Retina (tissue), 1 donor: Measurements from ENCODE around the gene CRISPLD2.
A peak's percentile ranks its signal among the peaks of the same experiment; 100 is the strongest.
"Not testable (repeated sequence)": the region's sequence is repeated elsewhere in the genome, so short reads cannot be mapped to it uniquely, and the experiment has no call there.

ENCODE experiments used
- DNase-seq: peaks from one replicate; pipeline ENCODE4 v3.0.0-alpha.2; 2016

Gene CRISPLD2

DNA sequence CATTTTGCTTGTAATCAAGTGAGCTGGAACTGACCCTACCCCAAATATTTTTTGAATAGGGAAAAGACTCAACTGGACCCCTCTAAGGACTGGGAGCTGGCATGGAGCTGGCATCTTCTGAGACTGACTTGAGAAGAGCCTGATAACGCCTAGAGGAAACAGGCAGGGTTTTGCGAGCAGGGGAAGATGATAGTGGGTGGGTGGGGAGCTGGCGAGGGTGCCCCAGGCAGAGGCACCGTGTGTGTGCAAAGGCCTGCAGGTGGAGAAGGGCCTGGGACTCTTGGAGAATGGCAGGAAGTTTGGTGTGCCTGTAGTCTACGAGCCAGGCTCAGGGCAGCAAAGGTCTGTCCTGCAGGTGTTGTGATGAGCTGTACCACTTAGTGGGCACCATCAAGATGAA, 4.1 kb downstream of the CRISPLD2 start:
- DNase-seq: no peak

DNA sequence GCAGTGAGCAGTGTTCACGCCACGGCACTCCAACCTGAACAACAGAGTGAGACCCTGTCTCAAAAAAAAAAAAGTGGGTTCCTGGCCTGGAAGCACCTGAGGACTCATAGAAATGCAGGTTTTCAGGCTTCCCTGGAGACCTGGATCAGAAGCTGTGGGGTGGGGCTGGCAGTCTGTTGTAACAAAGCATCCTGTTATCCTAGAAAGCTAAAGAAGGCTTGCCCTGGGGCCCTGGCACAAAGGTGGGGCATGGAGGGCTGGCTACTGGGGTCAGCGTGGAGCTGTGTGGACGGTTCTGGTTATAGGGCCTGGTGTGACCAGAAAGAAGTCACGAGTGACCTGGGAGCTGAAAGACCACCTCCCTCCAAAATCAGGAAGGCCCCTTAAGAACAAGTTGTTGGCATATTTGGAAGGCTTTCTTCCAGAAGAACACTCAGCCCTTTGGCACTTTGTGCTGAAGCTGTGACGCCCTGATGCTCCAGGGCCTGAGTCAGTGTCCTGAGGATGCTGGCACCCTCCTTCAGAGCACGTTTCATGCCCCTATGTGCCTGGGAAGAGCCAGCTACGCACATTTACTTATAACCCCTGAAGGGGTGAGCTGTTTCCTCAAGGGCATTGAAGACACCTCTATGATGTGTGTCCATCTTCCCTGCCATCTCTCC, 6.2 kb downstream of the CRISPLD2 start:
- no peak for DNase-seq

DNA sequence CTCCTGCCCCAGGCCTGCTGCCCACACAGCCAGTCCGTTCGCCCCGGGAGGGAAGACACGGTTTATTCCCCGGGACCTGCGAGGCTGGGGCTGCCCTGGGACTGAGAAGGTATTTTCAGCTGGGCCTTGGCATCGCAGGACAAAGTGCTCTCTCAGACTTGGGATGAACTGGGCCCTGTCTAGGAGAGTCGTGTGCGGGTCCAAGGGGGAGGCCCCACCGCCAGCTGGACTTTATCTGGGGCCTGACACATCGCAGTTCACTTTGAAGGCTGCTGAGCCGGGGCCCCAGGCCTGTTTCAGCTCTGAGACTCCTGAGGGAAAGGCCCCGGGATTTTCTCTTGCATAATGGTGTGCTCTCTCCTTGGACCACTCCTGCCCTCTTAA, 6.8 kb downstream of the CRISPLD2 start:
- peak; percentile 40 for DNase-seq

DNA sequence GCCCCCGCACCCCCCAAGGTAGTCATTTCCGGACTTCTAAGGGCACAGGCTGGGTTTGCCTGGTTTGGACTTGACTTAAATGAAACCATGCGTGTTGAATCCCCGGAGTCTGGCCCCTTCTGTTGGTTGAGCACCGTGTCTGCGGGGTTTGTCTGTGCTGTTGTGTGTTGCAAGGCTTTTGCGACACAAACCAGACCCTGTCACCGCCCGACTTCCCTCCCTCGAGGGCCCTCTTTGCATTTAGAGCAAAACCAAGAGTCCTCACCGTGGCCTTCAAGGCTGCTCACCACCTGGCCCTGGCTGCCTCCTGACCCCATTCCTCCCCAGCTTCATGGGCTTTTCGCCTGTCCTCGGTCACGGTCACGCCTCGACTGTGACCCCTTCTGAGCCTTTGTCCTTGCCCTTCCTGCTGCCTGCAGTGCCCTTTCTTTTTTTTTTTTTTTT, 7.4 kb downstream of the CRISPLD2 start:
- peak; percentile 48 for DNase-seq

DNA sequence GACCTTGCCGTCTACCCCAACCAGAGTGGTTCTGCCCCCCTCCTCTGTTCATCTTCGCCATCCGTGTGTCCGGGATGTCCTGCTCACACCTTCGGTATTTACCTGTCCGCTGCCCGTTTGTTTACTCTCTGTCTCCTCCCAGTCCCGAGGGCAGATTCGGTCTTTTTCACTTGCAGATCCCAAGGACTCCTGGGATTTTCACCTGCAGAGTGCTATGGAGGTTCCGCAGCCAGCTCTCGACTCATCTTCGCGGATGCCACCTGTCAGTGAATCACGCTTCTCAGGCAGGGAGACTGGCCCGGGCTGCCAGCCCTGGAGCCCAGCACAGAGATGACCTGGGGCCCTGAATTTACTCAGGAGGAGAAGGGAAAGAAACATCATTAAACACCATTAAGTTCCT, 8.1 kb downstream of the CRISPLD2 start:
- DNase-seq: no peak

DNA sequence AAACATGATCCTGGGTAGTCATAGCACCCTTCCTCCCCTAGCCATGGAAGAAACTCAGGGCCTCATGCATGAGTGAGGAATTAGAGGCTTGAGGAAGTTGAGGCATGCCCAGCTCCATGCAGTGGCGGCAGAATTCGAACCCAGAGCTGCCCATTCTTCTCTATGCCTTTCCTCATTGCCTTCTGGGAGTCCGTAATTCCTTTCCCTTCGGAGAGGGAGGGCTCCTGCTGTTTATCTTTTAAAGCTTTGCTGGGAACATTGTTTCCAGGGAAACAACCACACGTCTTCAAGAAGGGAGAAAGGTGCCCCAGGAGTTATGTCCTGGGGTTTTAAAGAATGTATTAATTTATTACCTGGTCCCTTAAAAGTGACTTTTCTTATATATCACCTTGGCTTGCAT, 8.5 kb downstream of the CRISPLD2 start:
- no peak for DNase-seq

DNA sequence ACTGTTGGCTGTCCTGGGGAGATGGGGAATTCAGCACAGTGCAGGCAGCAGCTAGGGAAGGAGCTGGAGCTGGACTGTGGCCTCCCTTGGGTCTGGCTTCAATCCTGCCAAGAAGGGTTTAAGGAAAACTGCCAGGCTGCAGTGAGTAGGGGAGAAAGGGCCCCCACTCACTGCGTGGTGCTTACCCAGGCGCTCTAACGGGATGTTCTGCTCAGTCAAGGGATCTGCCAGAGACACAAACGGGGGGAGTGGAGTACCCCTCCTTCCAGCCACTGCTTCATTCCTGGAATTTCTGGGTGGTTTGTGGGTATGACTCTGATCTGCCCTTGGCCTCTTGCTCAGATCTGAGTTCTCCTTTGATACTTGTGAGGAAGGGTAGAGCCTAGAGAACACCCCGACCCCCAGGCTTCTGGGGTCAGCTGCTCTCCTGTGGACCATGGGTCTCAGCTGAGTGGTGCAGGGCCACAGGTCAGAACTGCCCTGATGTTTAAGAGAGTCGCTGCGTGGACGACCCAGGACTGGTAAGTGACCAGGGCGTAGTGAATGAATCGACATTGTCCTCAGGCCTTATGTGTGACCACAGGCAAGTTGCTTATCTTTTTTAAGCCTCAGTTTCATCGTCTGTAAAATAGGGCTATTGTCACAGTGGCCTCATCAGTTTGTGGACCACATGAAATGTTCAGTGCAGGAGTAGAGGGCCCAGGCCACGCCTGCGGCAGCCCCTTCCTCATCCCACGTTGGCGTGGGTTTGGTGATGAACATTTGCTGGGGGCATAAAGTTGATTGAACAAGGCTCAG, 9.6 kb downstream of the CRISPLD2 start:
- DNase-seq: no peak

DNA sequence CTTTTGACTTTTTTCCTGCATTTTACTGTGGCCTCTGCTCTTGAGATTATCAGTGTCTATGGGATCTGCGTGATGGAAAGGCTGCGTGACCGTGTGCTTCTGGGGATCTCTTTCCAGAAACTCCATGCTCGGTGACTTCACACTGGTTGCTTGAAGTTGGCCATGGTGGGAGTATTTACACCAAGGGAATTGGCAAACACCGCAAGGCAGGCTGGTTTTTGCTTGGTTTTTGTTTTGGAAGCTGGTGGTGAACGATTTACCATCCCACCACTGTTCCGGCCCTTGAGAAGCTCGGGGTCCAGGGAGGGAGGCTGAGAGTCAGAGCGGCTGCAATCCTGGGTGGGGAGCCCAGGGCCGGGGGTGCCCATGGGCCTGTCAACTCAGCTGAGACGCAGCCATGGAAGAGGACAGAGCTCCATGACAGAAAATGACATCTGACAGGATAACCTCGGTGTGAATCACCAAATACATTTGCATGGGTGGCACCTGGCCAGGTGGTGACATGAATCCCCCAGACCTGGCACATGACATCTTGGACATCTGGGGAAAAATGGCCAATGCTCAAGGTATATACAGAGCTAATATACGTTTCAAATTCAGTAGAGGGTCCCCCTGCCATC, 11.1 kb downstream of the CRISPLD2 start:
- no peak for DNase-seq

DNA sequence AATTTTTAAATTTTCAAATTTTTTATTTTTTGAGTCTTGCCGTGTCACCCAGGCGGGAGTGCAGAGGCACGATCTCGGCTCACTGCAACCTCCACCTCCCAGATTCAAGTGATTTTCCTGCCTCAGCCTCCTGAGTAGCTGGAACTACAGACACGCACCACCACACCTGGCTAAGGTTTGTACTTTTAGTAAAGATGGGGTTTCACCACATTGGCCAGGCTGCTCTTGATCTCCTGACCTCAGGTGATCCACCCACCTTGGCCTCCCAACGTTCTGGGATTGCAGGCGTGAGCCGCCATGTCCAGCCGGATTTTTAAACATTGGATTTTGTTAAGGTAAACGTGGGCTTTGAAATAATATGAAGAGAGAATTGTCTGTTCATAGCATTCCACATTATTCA, 11.9 kb downstream of the CRISPLD2 start:
- not testable (repeated sequence) for DNase-seq

DNA sequence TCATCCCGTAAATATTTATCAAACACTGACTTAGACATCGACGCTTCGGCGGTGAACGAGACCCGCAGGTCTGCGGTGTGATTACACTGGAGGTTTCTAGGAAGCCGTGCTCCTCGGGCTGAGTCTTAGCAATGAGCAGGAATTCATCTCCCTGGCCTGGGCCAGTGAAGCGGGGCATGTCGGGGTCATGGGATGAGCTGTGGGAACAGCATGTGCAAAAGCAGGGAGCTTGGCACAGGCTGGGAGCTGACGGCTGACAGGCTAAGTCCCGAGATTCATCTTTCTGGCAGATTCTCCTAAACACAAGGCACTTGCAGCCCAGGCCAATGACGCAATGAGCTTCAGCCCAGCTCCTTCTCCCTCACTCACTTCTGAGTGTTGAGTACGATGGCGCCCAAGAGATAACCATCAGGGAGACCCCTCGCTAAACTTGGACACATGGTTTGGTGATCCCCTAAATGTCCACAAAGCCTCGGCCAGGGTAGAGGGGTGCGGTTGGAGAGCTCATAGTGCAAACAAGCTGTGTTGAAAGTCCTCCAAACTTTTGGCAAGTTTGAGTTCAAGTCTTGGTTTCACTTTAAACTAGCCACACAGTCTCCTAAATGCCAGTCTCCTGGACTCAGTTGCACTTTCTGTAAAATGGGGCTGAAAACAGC, 12.8 kb downstream of the CRISPLD2 start:
- DNase-seq: no peak

DNA sequence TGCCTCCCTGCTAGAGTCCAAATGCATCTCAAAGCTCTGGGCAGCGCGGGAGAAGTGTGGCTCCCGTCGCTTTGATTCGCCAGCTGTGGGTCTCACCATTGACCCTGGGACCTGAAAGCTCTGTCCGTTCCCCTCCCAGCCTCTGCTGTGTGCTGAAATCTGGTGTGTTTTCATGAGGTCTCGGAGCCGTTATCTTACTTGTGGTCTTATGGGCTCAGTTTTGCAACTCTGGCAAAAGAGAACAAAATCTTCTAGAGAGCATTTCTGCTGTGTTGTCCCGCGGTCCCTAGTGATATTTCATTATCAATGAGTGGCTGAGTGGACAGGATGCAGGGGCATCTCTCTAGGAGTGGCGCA, 13.3 kb downstream of the CRISPLD2 start:
- DNase-seq: no peak

DNA sequence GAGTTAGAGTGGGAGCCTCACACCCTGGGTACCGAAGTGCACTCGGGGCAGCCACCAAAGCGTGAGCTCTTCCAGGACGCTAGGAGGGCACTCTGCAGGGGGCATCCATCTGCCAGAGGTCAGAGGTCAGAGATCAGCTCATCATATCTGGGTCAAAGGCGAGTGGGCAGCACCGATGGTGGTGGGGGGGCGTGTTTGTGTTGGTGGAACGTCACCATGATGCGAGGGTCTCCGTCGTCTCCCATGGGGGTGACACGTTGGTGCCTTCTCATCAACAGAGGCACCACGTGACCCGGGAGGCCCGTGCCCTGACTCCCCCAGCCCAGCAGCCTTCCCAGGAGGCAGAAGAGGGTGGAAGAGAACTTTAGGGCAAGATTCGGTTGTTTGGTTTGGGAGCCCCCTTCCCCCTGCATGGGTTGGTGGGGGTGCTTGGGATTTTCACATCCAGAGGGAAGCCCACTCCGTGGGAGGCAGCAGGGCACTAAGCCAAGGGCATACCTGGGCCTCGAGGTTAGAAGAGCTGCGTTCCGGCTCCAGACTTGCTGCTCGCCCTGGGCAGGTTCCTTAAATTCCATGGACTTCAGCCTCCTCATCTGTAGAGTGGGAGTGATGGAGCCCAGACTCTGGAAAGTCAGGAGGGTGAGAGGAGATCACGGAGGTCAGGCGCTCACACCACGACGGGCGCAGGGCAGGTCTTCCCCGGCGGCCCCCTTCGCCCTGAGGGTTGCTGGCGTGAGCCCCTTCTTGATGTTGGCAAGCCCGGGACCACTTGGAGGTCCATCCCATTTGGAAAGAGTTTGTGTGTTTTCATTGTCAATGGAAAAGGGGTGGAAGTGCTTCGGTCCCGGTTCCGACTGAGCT, 14.0 kb downstream of the CRISPLD2 start:
- DNase-seq: no peak

DNA sequence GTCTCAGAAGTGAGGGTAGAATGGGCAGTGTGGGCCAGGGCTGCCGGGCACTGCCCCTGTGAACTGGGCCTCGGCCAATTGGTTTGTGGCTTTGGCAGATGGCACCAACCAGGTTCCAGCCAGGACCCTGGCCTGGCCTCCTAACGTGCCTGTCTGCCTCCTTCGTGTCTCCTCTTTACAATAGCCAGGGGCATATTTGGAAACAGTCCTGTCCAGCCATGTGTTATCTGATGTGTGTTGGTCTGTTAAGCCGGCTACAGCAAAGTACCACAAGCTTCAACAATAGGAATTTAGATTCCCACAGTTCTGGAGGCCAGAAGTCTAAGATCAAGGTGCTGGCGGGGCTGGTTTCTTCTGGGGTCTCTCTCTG, 14.6 kb downstream of the CRISPLD2 start:
- DNase-seq: no peak

DNA sequence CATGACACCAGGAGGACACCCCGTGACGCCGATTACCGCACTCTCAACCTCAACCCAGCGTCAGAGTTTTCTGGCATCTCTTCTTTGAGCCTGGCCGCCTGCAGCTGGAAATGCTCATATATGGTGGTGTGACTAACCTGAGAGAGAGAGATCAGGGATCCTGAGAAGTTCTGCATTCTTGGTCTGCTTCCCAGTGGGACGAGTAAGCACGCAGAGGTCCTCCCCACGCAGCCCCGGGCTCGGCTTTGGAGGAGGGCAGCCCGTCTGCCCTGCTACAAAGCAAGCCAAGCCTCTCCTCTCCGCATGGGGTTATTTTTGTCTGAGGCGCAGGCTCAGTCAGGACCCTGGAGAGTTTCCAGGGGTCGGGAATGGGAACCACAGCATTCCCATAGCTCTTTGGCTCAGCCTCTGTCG, 16.5 kb downstream of the CRISPLD2 start:
- no peak for DNase-seq

DNA sequence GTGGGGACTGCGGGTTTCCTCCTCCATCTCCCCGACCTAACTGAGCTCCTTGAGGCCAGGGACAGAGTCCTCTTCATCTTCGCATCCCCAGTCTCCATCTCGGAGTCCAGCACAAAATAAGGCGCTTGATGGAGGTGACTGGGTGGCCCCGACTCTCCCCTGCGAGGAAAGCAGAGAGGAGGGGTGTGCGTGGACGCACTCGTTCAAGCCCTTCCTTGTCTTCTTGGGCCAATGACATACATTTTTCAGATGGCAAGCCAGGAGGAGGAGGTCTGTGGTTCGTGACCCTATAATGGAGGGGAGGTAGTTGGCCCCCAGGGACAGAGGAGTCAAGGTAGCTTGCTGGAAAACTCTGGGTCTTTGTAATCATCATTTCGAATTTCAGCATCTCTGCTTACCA, 17.2 kb downstream of the CRISPLD2 start:
- no peak for DNase-seq

DNA sequence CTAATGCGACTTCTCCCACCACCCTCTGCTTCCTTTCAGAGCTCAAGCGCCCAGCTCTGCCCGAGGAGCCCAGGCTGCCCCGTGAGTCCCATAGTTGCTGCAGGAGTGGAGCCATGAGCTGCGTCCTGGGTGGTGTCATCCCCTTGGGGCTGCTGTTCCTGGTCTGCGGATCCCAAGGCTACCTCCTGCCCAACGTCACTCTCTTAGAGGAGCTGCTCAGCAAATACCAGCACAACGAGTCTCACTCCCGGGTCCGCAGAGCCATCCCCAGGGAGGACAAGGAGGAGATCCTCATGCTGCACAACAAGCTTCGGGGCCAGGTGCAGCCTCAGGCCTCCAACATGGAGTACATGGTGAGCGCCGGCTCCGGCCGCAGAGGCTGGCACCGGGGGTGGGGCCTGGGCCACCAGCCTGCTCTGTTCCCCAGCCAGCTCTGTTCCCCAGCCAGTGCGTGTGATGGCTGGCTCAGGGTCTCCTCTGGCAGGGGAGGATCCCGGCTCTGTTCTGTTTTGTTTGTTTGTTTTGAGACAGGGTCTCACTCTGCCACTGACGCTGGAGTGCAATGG, 18.7 kb downstream of the CRISPLD2 start:
- no peak for DNase-seq

DNA sequence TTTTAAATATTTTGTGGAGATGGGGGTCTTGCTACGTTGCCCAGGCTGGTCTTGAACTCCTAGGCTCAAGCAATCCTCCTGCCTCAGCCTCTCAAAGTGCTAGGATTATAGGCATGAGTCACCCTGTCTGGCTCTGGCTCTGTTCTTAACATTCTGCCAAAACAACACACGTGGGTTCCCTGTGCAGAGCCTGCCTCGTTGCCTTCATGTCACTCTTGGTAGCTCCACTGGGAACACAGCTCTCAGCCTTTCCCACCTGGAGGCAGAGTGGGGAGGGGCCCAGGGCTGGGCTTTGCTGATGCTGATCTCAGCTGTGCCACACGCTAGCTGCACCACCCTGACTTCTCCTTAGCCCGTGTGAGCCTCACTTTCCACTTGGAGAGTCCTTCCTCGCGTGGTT, 19.3 kb downstream of the CRISPLD2 start:
- no peak for DNase-seq

DNA sequence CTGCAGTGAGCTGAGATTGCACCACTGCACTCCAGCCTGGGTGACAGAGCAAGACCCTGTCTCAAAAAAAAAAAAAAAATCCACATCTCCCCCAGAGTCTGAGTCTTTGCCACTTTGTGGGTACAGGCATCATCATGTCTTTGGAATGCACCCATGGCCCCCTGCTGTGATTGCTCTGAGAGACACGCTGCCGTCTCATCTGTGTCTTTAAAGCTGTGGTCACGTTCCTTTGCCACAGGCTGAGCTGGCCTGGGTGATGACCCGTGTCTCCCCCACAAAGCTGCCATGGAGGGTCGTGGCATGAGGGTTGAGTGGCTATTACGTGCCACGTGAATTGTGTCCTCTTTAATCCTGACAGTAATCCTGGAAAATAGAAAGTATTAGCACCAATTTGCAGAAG, 20.2 kb downstream of the CRISPLD2 start:
- no peak for DNase-seq

DNA sequence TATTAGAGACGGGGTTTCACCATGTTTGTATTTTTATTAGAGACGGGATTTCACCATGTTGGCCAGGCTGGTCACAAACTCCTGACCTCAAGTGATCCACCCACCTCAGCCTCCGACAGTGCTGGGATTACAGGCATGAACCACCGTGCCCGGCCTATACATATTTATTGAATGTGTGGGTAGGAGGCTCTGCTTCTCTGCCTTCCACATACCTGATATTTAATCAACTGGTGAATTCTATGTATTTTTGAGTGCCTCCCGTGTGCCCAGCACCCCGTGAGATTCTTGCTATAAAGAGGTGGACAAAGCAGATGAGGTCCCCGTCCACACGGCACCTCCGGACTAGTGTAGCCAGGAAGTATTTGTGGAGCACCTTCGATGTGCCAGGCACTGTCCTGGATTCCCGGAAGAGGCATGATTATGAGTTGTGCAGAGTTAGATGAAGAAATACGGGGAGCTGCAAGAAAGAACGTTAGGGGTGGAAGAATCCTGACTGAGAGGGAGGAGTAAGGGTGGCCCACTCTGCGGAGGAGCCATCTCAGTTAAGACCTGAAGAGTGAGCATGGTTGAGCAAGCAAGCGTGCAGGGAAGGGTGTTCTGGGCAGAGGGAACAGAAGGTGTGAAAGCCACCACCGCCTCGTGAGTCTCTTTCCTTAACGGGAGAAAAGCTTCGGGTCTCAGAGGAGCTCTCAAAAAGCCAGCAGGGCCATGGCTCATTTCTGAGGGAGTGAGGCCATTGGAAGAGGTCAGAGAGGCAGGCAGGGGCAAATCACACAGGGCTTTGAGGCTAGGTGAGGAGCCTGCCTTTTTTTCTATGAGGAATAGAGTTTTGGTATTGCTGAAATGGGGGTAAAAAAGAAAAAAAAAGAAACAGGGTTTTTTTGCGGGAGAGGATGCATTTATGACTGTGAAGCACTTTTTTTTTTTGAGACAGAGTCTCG, 21.2 kb downstream of the CRISPLD2 start:
- no peak for DNase-seq

DNA sequence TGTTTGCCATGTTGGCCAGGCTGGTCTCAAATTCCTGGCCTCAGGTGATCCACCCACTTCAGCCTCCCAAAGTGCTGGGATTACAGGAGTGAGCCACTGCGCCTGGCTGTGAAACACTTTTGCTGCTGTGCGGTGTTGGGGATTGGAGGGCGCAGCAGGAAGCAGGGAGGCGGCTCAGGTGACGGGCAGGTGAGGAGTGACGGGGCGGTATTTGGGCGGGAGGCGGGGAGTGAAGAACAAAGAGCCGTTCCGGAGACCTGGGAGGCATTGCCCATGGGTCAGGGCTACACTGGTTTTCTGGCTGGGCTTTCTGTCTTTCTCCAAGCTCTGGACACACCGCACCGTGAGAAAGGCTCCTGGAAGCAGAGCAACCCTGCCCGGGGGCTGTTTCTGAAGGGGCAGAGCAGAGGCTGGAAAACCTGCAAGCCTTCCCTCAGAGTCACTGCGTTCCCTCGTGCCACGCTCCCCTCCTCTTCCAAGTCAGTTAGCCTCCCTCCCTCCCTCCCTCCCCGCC, 22.1 kb downstream of the CRISPLD2 start:
- no peak for DNase-seq
